PC-9 (cell line): ENCODE results near the gene RACK1. TPM values are rescaled to one million over a fixed set of nuclear protein-coding genes. Genes with fewer than 3 reads are reported as not detected.
"Not testable (repeated sequence)": the region's sequence is repeated elsewhere in the genome, so short reads cannot be mapped to it uniquely, and the experiment has no call there.

Experiments
- BruUV-seq: library from RNA; stranded (reverse); fragments of 400-500 nt; replicated peaks from 2 replicates; lab custom pipeline; 2021; lab: Mats Ljungman, UMichigan
- CTCF ChIA-PET: fragments of 300-600 bp; sonication (Branson Sonifier 250); formaldehyde crosslinking; loops from one replicate; lab custom pipeline; 2022; ENCODE audit warnings: antibody characterized with exemption; lab: Charles Lee
- POLR2A ChIA-PET: fragments of 300-600 bp; sonication (Branson Sonifier 250); formaldehyde crosslinking; loops from one replicate; lab custom pipeline; 2022; ENCODE audit warnings: antibody characterized with exemption; ENCODE audit not compliant: unreplicated experiment; lab: Charles Lee
- DNase-seq, 2 experiments: peaks; one replicate each; pipeline versions ENCODE4 v3.0.0 to v3.0.0-alpha.2; 2015 to 2022; ENCODE audit warnings: mixed read lengths in 1 of 2
- H2AFZ ChIP-seq: fragments of 200-600 bp; sonication (generic); 2 replicates; pipeline ENCODE4 v1.8.1; 2017; ENCODE audit warnings: antibody characterized with exemption
- H3F3A ChIP-seq: fragments of 200-600 bp; sonication (generic); 2 replicates; pipeline ENCODE4 v1.8.1; 2017; ENCODE audit warnings: antibody characterized with exemption, mild to moderate bottlenecking, low read depth; ENCODE audit not compliant: insufficient read depth
- H3K27ac ChIP-seq: fragments of 200-600 bp; sonication (generic); 2 replicates; pipeline ENCODE4 v1.6.1; 2016; ENCODE audit warnings: mixed run types
- H3K27me3 ChIP-seq: fragments of 200-600 bp; sonication (generic); 2 replicates; pipeline ENCODE4 v1.6.1; 2016; ENCODE audit warnings: low read depth, mixed run types; ENCODE audit not compliant: insufficient read depth
- H3K36me3 ChIP-seq: fragments of 200-600 bp; sonication (generic); 2 replicates; pipeline ENCODE4 v1.6.1; 2016; ENCODE audit warnings: low read depth, mixed run types
- H3K4me1 ChIP-seq: fragments of 200-600 bp; sonication (generic); replicated peaks from 2 replicates; pipeline ENCODE4 v1.6.1; 2016; ENCODE audit warnings: mixed run types; ENCODE audit not compliant: insufficient read depth
- H3K4me2 ChIP-seq: fragments of 200-600 bp; sonication (generic); 2 replicates; pipeline ENCODE4 v1.6.1; 2017; ENCODE audit warnings: mixed run types
- H3K4me3 ChIP-seq: fragments of 200-600 bp; sonication (generic); 2 replicates; pipeline ENCODE4 v1.6.1; 2016; ENCODE audit warnings: mixed run types
- H3K79me2 ChIP-seq: fragments of 200-600 bp; sonication (generic); 2 replicates; pipeline ENCODE4 v1.6.1; 2017; ENCODE audit warnings: low read depth, mixed run types
- H3K9me2 ChIP-seq: fragments of 200-600 bp; sonication (generic); 2 replicates; pipeline ENCODE4 v1.8.1; 2017; ENCODE audit warnings: mild to moderate bottlenecking; ENCODE audit not compliant: insufficient read depth
- H3K9me3 ChIP-seq: fragments of 200-600 bp; sonication (generic); 2 replicates; pipeline ENCODE4 v1.8.1; 2016; ENCODE audit warnings: low read depth; ENCODE audit not compliant: insufficient read depth
- H4K20me1 ChIP-seq: fragments of 200-600 bp; sonication (generic); 2 replicates; pipeline ENCODE4 v1.8.1; 2017; ENCODE audit not compliant: insufficient read depth
- EZH2 ChIP-seq: fragments of 200-600 bp; sonication (generic); IDR thresholded peaks from 2 replicates; pipeline ENCODE4 v1.8.0; 2017; ENCODE audit warnings: antibody characterized with exemption, low read depth
- intact Hi-C: fragments of 100-400 bp; cut with micrococcal nuclease; formaldehyde crosslinking; loops from one replicate; pipeline ENCODE4 v1.10.0; 2022; ENCODE audit not compliant: unreplicated experiment
- total RNA-seq: library from RNA; stranded (reverse); gene quantifications from 2 replicates; pipeline ENCODE4 v1.2.3, GENCODE V29; 2021
- TF ChIP-seq, protein P1 (sequence below): fragments of 200-600 bp; sonication (generic); conservative IDR thresholded peaks from 2 replicates; pipeline ENCODE4 v1.6.1; 2017; ENCODE audit warnings: mixed run types, antibody characterized with exemption, mild to moderate bottlenecking, moderate library complexity

The RACK1 gene
- total RNA-seq, 1 experiment from 2014 or later, result 2,373 TPM

DNA sequence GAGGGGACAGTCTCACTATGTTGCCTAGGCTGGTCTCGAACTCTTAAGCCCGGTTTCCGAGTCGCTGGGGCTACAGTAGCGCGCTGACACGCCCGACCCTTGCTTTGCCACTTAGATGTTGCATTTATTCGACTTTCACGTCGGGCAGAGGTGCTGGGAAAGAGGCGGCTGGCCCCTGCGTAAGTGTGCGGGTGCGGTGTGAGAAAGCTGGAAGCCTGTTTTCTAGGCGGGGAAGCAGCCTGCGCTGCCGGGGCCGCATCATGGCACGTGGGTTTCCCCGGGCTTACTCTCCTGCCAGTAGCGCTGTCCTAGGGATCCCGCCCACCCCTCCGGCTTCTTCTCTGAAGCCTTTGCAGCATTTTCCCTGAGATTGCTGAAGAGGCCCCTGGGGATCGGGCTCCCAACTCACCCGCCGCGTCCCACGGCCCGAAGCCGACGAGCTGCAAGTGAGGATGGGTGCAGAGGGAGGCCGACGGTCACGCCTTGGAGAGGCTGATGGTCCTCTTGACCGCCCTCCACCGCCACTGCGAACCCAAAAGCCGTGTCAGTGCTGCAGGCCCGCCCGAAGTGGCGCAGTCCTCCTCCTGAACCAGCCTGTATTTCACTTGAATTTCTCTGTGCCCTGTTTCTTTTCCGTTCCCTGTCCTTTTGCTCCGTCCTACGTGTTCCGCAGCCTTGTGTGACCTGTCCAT, 26.4 kb downstream of the RACK1 start:
- H3K4me1 ChIP-seq, result peaks cover 7% of the 10 kb centered on the region; the same call in 1 of the 2 replicates
- peak overlapping the region; percentile 70 for H3K4me3 ChIP-seq
- POLR2A ChIA-PET, result no interaction called here
- peak; percentile 57 to 69 for DNase-seq
- H3K27me3 ChIP-seq, result no peaks in the 10 kb centered on the region
- peak overlapping the region; percentile 72 for H3K4me2 ChIP-seq
- H3F3A ChIP-seq, result peaks cover 58% of the 10 kb centered on the region
- no peaks in the 10 kb centered on the region for H3K36me3 ChIP-seq
- BruUV-seq, result no TSS peak
- H3K79me2 ChIP-seq, result no peaks in the 10 kb centered on the region
- intact Hi-C loops, result no loop called here
- peak overlapping the region; percentile 82 for H2AFZ ChIP-seq
- no peaks in the 10 kb centered on the region for H3K9me2 ChIP-seq
- H4K20me1 ChIP-seq, result peaks cover 5% of the 10 kb centered on the region
- TF ChIP-seq, protein P1, sequence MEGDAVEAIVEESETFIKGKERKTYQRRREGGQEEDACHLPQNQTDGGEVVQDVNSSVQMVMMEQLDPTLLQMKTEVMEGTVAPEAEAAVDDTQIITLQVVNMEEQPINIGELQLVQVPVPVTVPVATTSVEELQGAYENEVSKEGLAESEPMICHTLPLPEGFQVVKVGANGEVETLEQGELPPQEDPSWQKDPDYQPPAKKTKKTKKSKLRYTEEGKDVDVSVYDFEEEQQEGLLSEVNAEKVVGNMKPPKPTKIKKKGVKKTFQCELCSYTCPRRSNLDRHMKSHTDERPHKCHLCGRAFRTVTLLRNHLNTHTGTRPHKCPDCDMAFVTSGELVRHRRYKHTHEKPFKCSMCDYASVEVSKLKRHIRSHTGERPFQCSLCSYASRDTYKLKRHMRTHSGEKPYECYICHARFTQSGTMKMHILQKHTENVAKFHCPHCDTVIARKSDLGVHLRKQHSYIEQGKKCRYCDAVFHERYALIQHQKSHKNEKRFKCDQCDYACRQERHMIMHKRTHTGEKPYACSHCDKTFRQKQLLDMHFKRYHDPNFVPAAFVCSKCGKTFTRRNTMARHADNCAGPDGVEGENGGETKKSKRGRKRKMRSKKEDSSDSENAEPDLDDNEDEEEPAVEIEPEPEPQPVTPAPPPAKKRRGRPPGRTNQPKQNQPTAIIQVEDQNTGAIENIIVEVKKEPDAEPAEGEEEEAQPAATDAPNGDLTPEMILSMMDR, result no peak; the same call in 1 of the 2 replicates
- no peak for TF ChIP-seq EZH2
- peak overlapping the region; percentile 25 for H3K27ac ChIP-seq
- CTCF ChIA-PET, result no interaction called here
- no peaks in the 10 kb centered on the region for H3K9me3 ChIP-seq

DNA sequence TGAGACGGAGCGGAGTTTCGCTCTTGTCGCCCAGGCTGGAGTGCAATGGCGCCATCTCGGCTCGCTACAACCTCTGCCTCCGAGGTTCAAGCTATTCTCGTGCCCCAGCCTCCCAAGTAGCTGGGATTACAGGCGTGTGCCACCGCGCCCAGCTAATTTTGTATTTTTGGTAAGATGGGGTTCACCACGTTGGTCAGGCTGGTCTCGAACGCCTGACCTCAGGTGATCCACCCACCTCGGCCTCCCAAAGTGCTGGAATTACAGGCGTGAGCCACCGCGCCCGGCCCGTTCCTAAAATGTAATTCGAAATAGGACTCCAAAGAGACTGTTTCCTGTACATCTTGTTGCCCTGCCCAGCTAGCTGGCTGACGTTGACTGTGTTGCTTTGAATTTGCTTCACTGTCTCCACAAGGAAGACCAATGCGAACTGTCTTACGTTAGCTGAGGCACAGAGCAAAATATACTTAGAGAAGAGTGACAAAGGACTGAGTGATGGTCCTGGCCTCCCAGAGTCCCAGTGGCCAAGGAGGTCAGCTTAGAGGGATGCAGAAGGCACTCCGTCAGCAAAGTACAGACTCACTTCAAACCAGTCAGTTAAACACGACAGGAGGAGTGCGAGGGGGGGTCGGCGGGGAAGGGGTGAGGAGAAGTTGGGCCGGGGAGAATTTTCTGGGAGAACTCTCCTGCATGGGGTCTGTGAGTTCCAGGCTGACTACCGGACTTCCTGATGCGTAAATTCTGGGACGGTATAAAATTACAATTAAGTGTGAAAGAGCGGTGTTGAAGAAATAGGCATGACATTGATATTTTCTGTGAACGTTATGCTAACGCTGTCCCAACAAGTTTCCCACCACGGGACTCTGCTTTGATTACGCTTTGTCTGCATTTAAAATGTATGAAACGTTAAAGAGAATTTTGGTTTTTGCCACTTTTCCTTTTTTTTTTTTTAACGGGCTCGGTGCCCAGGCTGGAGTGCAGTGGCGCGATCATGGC, 27.4 kb downstream of the RACK1 start:
- Histone ChIP-seq H3K27me3 (no peaks in the 10 kb centered on the region), H3K4me1 (peaks cover 7% of the 10 kb centered on the region; the same call in 1 of the 2 replicates), H3K4me2 (peak overlapping the region; percentile 72), H3K79me2 (no peaks in the 10 kb centered on the region), H2AFZ (peak overlapping the region; percentile 46), H3K27ac (peak overlapping the region; percentile 20), H3K4me3 (peak overlapping the region; percentile 56), H3K9me3 (no peaks in the 10 kb centered on the region), H4K20me1 (peaks cover 5% of the 10 kb centered on the region), H3F3A (peaks cover 55% of the 10 kb centered on the region), H3K36me3 (no peaks in the 10 kb centered on the region), H3K9me2 (no peaks in the 10 kb centered on the region)
- POLR2A ChIA-PET, result interaction anchor here (0.6 kb wide), 4 partner anchors 8 to 79 kb away, joined by 4 to 17 read pairs (median 8); no protein-coding TSS in a partner anchor
- intact Hi-C loops, result no loop called here
- CTCF ChIA-PET, result interaction anchor here (0.6 kb wide), 1 partner anchor 11 kb away, joined by 13 read pairs; the partner anchor contains the start of gene TRIM7
- TF ChIP-seq, protein P1, result no peak
- TF ChIP-seq EZH2, result no peak
- peak; percentile 45 to 70 for DNase-seq
- no TSS peak for BruUV-seq

DNA sequence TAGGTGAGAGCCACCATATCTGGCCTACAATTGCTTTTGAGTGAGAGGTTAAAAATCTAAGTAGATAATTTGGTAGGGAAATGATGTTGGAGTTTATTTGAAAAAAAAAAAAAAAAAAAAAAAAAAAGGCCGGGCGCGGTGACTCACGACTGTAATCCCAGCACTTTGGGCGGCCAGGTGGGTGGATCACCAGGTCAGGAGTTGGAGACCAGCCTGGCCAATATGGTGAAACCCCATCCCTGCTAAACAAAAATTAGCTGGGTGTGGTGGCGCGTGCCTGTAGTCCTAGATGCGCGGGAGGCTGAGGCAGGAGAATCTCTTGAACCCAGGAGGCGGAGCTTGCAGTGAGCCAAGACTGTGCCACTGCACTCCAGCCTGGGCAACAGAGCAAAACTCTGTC, 29.5 kb downstream of the RACK1 start:
- H3F3A ChIP-seq, result peaks cover 49% of the 10 kb centered on the region
- CTCF ChIA-PET, H4K20me1 ChIP-seq, BruUV-seq, H3K4me1 ChIP-seq, H3K36me3 ChIP-seq, H3K27ac ChIP-seq, H3K27me3 ChIP-seq, H3K9me3 ChIP-seq, H3K4me3 ChIP-seq, H2AFZ ChIP-seq, H3K9me2 ChIP-seq, intact Hi-C loops, POLR2A ChIA-PET, DNase-seq, H3K4me2 ChIP-seq, H3K79me2 ChIP-seq: not testable (repeated sequence)
